ENCODE measurements around the gene C22orf31.

DNA sequence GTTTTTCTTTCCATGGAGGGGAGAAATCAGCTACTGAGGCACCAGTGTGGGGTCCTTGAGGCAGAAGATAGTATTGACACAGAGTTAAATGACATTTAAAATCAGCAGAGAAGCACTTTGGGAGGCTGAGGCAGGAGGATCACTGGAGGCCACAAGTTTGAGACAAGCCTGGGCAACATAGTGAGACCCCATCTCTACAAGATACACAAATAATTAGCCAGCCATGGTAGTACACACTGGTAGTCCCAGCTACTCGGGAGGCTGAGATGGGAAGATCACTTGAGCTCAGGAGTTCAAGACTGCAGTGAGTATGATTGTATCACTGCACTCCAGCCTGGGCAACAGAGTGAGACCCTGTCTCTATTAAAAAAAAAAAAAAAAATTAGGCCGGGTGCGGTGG lies 49.3 kb upstream of the C22orf31 start:
- TF ChIP-seq POLR2AphosphoS5 (IDR thresholded peaks at IDR 0.05; ENCODE audit: low read depth, low read length) (no peak), TAF1 (IDR thresholded peaks at IDR 0.05; ENCODE audit: low read depth, low read length) (no peak)

All from GM12891 (cell line).